ENCODE measurements around the gene CBFA2T2.

GRCh38 chr20:33584976-33585375 is 95.1 kb downstream of the CBFA2T2 start:
- no peak for TF ChIP-seq POLR2A (IDR thresholded peaks at IDR 0.05)
- TF ChIP-seq CTCF (IDR thresholded peaks at IDR 0.05): no peak
